PC-9 (cell line): ENCODE data around the gene CNKSR3.

Source experiments
- EZH2 ChIP-seq: fragments of 200-600 bp; sonication (generic); IDR thresholded peaks from 2 replicates; pipeline ENCODE4 v1.8.0; 2017; ENCODE audit warnings: antibody characterized with exemption, low read depth
- TF ChIP-seq, protein P1 (sequence below): fragments of 200-600 bp; sonication (generic); conservative IDR thresholded peaks from 2 replicates; pipeline ENCODE4 v1.6.1; 2017; ENCODE audit warnings: mixed run types, antibody characterized with exemption, mild to moderate bottlenecking, moderate library complexity

DNA sequence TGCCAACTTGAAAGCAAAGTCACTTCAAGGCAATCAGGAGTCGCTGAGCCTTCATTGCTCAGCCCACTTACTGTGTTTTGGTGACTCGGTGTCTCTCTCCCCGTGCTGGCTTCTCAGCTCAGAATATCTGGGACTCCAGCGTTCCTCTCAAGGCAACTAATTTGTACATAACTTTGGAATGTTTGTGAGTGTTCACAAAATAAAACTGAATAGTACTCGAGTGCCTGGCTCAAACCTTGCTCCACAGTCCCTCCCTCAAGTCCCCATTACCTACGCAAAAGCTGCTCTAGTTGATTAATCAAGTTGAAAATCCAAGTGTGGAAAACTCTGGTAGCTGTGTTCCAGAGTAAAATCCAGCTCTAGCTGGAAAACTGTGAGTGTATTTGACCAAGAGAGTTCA is 162.5 kb downstream of the CNKSR3 start:
- TF ChIP-seq, protein P1, sequence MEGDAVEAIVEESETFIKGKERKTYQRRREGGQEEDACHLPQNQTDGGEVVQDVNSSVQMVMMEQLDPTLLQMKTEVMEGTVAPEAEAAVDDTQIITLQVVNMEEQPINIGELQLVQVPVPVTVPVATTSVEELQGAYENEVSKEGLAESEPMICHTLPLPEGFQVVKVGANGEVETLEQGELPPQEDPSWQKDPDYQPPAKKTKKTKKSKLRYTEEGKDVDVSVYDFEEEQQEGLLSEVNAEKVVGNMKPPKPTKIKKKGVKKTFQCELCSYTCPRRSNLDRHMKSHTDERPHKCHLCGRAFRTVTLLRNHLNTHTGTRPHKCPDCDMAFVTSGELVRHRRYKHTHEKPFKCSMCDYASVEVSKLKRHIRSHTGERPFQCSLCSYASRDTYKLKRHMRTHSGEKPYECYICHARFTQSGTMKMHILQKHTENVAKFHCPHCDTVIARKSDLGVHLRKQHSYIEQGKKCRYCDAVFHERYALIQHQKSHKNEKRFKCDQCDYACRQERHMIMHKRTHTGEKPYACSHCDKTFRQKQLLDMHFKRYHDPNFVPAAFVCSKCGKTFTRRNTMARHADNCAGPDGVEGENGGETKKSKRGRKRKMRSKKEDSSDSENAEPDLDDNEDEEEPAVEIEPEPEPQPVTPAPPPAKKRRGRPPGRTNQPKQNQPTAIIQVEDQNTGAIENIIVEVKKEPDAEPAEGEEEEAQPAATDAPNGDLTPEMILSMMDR: no peak
- no peak for TF ChIP-seq EZH2
